Neural crest cell (in vitro differentiated cells): ENCODE data around the gene FGF2. TPM values are rescaled to one million over a fixed set of nuclear protein-coding genes. Genes with fewer than 3 reads are reported as not detected.
A peak's percentile ranks its signal among the peaks of the same experiment; 100 is the strongest.

Experiments used
- DNase-seq: peaks from one replicate; pipeline ENCODE4 v3.0.0; 2021; ENCODE audit warnings: low read depth, mixed read lengths, low spot score
- H3K27ac Mint-ChIP-seq: one replicate; pipeline ENCODE4 v1.8.0; 2021; ENCODE audit warnings: mild to moderate bottlenecking, mixed read lengths; ENCODE audit not compliant: unreplicated experiment
- H3K27me3 Mint-ChIP-seq: 2 replicates; pipeline ENCODE4 v1.8.0; 2021; ENCODE audit warnings: low read depth, mild to moderate bottlenecking, mixed read lengths
- H3K36me3 Mint-ChIP-seq: 2 replicates; pipeline ENCODE4 v1.8.0; 2021; ENCODE audit warnings: low read depth, mild to moderate bottlenecking, mixed read lengths
- H3K4me1 Mint-ChIP-seq: 2 replicates; pipeline ENCODE4 v1.8.0; 2021; ENCODE audit warnings: mixed read lengths
- H3K4me3 Mint-ChIP-seq: one replicate; pipeline ENCODE4 v1.8.0; 2021; ENCODE audit warnings: mild to moderate bottlenecking, mixed read lengths
- H3K9me3 Mint-ChIP-seq: 2 replicates; pipeline ENCODE4 v1.8.0; 2021; ENCODE audit warnings: mixed read lengths
- total RNA-seq: library from RNA; stranded (reverse); gene quantifications from 2 replicates; pipeline ENCODE4 v1.2.1, GENCODE V29; 2021
- TF ChIP-seq, protein P1 (sequence below): fragments of 200-600 bp; sonication (generic); conservative IDR thresholded peaks from 2 replicates; pipeline ENCODE4 v1.5.0; 2021; ENCODE audit warnings: antibody characterized with exemption, mild to moderate bottlenecking

The FGF2 gene
- total RNA-seq, 1 donor from 2014 or later, result 14.6 TPM

DNA sequence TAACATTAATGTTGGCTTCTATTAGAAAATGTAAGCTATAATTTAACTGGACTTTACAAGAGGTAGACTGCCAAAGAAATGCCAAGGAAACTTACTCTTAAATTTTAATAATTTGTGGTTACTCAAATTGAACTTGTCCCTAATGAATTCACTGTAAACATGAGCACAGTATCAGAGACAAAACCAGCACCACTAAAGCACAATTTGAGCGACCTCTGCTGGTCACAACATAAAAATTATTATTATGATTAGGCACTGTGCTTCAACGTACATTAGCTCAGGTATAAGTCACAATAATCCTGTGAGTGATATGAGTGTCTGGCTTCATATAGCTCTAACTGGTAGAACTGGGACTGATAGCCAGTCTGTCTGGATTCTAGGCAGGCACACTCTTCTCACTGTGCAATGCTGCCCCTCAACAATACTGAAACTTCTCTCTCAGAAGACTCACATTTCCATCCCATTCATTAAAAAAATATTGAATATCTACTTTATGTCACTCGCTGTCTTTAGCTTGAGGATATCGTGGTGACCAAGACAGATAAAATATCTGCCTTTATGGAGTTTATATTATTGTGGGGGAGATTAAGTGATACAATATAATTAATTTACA, 87.8 kb downstream of the FGF2 start:
- DNase-seq, result no peak
- no peak overlapping the region for H3K27ac Mint-ChIP-seq
- H3K9me3 Mint-ChIP-seq, result no peaks in the 10 kb centered on the region
- peaks cover 12% of the 10 kb centered on the region for H3K4me1 Mint-ChIP-seq
- no peaks in the 10 kb centered on the region for H3K36me3 Mint-ChIP-seq
- H3K27me3 Mint-ChIP-seq, result no peaks in the 10 kb centered on the region
- no peak overlapping the region for H3K4me3 Mint-ChIP-seq
- TF ChIP-seq, protein P1, sequence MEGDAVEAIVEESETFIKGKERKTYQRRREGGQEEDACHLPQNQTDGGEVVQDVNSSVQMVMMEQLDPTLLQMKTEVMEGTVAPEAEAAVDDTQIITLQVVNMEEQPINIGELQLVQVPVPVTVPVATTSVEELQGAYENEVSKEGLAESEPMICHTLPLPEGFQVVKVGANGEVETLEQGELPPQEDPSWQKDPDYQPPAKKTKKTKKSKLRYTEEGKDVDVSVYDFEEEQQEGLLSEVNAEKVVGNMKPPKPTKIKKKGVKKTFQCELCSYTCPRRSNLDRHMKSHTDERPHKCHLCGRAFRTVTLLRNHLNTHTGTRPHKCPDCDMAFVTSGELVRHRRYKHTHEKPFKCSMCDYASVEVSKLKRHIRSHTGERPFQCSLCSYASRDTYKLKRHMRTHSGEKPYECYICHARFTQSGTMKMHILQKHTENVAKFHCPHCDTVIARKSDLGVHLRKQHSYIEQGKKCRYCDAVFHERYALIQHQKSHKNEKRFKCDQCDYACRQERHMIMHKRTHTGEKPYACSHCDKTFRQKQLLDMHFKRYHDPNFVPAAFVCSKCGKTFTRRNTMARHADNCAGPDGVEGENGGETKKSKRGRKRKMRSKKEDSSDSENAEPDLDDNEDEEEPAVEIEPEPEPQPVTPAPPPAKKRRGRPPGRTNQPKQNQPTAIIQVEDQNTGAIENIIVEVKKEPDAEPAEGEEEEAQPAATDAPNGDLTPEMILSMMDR, result peak; percentile 53

DNA sequence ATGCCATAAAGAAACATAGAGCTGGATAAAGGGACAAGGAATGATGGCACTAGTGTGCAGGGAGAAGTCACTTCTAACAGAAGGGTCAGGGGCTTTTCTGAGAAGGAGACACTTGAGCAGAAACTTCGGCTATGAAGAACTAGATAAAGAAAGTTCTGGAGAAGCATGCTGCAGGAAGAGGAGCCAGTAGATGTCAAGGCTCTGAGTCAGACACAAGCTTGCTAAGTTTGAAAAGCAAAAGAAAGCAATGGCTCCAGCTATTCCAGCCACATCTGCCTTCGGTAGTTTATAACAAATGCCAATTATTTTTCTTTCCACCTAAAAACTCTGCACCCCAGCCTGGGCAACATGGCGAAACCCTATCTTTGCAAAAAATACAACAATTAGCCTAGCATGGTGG, 88.3 kb downstream of the FGF2 start:
- H3K36me3 Mint-ChIP-seq, result no peaks in the 10 kb centered on the region
- TF ChIP-seq, protein P1, result no peak
- H3K27ac Mint-ChIP-seq, result no peak overlapping the region

DNA sequence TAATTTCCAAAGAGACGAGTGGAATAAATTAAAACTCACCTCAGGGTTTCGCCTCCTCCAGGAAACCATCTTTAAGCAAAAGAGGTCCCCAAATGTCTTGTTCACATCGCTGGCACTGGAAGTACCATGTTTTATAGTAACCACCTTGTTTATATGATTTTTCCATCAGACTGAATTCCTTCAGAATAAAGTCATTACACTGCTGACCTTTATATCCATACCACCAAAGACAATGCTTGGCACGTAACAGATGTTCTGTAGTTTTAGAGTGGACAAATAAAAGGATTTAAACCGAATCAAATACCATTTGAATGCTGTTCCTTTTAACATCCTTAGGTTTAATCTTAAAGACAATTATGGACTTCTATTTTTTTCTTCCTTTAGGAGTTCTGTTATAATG, 91.1 kb downstream of the FGF2 start:
- Mint-ChIP-seq H3K9me3 (no peaks in the 10 kb centered on the region), H3K27me3 (no peaks in the 10 kb centered on the region), H3K4me1 (peaks cover 26% of the 10 kb centered on the region), H3K4me3 (no peak overlapping the region), H3K27ac (no peak overlapping the region), H3K36me3 (no peaks in the 10 kb centered on the region)
- no peak for DNase-seq
- TF ChIP-seq, protein P1, result no peak

More for the DNA sequence above, 88.3 kb downstream of the FGF2 start:
- no peak for DNase-seq
- Mint-ChIP-seq H3K9me3 (no peaks in the 10 kb centered on the region), H3K4me1 (peaks cover 18% of the 10 kb centered on the region), H3K27me3 (no peaks in the 10 kb centered on the region), H3K4me3 (no peak overlapping the region)

DNA sequence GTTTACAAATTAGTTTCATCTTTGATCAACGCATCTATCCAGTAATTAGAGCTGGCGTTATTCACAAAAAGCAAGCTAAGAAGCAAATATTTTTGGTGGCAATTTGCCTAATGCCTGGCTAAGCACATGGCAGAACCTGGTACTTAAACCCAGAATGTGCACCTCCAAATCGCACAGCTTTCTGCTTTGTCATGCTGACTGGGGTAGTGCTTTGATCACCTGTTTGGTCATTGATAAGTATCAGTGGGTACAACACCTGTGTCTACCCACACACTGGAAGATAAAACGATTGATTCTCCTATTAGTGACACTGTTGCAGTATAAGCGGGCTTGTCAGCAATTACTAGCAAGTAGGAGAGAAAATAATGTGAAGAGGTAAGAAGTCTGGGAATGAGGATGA, 93.8 kb downstream of the FGF2 start:
- no peaks in the 10 kb centered on the region for H3K36me3 Mint-ChIP-seq
- no peak overlapping the region for H3K27ac Mint-ChIP-seq
- no peaks in the 10 kb centered on the region for H3K27me3 Mint-ChIP-seq
- peak overlapping the region; percentile 85 for H3K4me3 Mint-ChIP-seq
- DNase-seq, result no peak
- no peaks in the 10 kb centered on the region for H3K9me3 Mint-ChIP-seq
- peaks cover 21% of the 10 kb centered on the region for H3K4me1 Mint-ChIP-seq
- TF ChIP-seq, protein P1, result no peak

DNA sequence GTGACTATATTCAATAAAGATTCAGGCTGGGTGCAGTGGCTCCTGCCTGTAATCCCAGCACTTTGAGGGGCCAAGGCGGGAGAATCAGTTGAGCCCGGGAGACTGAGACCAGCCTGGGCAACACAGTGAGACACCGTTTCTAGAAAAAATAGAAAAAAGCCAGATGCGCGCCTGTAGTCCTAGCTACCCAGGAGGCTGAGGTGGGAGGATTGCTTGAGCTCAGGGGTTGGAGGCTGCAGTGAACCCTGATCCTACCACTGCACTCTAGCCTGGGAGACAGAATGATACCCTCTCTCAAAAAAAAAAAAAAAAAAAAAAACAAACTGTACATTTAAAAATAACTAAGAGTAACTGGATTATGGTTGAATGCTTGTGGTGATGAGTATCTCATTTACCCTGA, 94.7 kb downstream of the FGF2 start:
- TF ChIP-seq, protein P1, result no peak
- H3K4me1 Mint-ChIP-seq, result peaks cover 21% of the 10 kb centered on the region
- H3K9me3 Mint-ChIP-seq, result no peaks in the 10 kb centered on the region
- no peaks in the 10 kb centered on the region for H3K36me3 Mint-ChIP-seq
- H3K4me3 Mint-ChIP-seq, result peak overlapping the region; percentile 85
- no peak for DNase-seq
- H3K27me3 Mint-ChIP-seq, result no peaks in the 10 kb centered on the region
- no peak overlapping the region for H3K27ac Mint-ChIP-seq
